ENCODE results near the gene SMIM13.

DNA sequence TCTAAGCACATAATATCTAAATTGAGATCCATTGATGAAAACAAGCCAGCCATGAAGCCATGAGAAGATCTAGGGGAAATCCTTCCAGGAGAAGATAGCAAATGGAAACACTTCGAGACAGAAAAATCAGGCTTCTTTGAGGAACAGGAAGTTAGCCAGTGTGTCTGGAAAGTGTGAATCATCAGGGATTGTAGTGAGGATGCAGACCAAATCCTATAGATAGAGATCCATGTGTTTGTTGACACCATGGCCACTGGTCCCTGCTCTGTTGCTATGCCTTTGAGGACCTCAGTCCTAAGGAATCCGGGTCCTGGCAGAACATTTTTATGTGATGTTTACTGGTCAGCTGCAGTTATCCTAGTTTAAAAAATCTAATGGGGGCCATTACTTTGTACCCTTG, 42.9 kb upstream of the SMIM13 start:
- no peak for TF ChIP-seq CTCF (IDR thresholded peaks at IDR 0.05; ENCODE audit: insufficient read depth, low read length, poor library complexity, severe bottlenecking)
- TF ChIP-seq EZH2phosphoT487 (conservative IDR thresholded peaks at IDR 0.05; ENCODE audit: low read length): no peak

All from SU-DHL-6 (cell line).